ENCODE results near the gene PROK2. TPM values are rescaled to one million over a fixed set of nuclear protein-coding genes. Genes with fewer than 3 reads are reported as not detected.

Gene PROK2
- total RNA-seq, 1 experiment from 2014 or later = 1.4 TPM

- Histone ChIP-seq H4K91ac (ENCODE audit: insufficient read length, low read depth, low read length) (no peak overlapping the region), H2AK5ac (ENCODE audit: insufficient read length, low read length) (no peak overlapping the region), H4K20me1 (ENCODE audit: control insufficient read depth, insufficient read depth, insufficient read length) (no peaks in the 10 kb centered on the region), H2BK20ac (ENCODE audit: low read depth, low read length, poor library complexity, severe bottlenecking) (no peak overlapping the region), H2AFZ (ENCODE audit: low read length) (no peak overlapping the region), H3K79me1 (ENCODE audit: insufficient read depth, low read depth, low read length, poor library complexity, severe bottlenecking) (no peaks in the 10 kb centered on the region), H3K9me3 (ENCODE audit: control insufficient read depth, low read depth, low read length) (no peaks in the 10 kb centered on the region), H2BK12ac (ENCODE audit: insufficient read length, low read depth, low read length) (no peak overlapping the region), H3K18ac (ENCODE audit: insufficient read length, low read depth, low read length) (no peak overlapping the region), H4K5ac (ENCODE audit: insufficient read length, low read depth, low read length) (no peak overlapping the region), H3K4ac (ENCODE audit: low read depth, low read length) (no peak overlapping the region), H4K8ac (replicated peaks; ENCODE audit: insufficient read length, low read depth, low read length) (no peak overlapping the region), H3K27me3 (ENCODE audit: insufficient read depth, low read length) (peaks cover 12% of the 10 kb centered on the region; the same call in 1 of the 2 replicates), H3K9ac (ENCODE audit: extremely low read depth, insufficient read length, low read length) (no peak overlapping the region), H2BK5ac (ENCODE audit: insufficient read length, low read length) (no peak overlapping the region), H3K4me1 (ENCODE audit: insufficient read depth, low read length) (no peaks in the 10 kb centered on the region), H3K56ac (ENCODE audit: insufficient read length, low read depth, low read length) (no peak overlapping the region), H3K14ac (ENCODE audit: insufficient read depth, low read length) (no peak overlapping the region), H3K79me2 (ENCODE audit: insufficient read depth, low read length) (no peaks in the 10 kb centered on the region), H2BK120ac (ENCODE audit: low read depth, low read length, poor library complexity, severe bottlenecking) (no peak overlapping the region), H3T11ph (ENCODE audit: low read length) (no peak overlapping the region), H2BK15ac (ENCODE audit: low read depth, low read length) (no peak overlapping the region), H3K27ac (ENCODE audit: insufficient read length, low read depth, low read length) (no peak overlapping the region), H3K23me2 (ENCODE audit: insufficient read length, low read depth, low read length, poor library complexity, severe bottlenecking) (peaks cover 10% of the 10 kb centered on the region), H3K23ac (ENCODE audit: insufficient read length, low read depth, low read length) (no peak overlapping the region), H3K4me2 (ENCODE audit: insufficient read depth, insufficient read length, low read length) (no peak overlapping the region)
- Mint-ChIP-seq H3K9me3 (0 out of 5 replicates have a peak, but pooled peaks cover 0 to 2% of the 10 kb centered on the region in 2 experiments), H3K27me3 (ENCODE audit: low read depth) (peaks cover 37% of the 10 kb centered on the region), H3K4me1 (peaks cover 20% of the 10 kb centered on the region in 2 experiments), H3K4me3 (no peak overlapping the region), H3K36me3 (ENCODE audit: insufficient read depth in 1 of 3, low read depth in 3 of 3) (peaks cover 0 to 3% (median 0%) of the 10 kb centered on the region in 3 experiments; a peak in 5 of 7 replicates), H3K27ac (no peak overlapping the region)
- no peak for TF ChIP-seq CTCF (conservative IDR thresholded peaks at IDR 0.05)
- no peak for DNase-seq
- 100% methylated on average over 1 of the region's 4 CpGs for WGBS (ENCODE audit: extremely low coverage, insufficient read length, low lambda C conversion rate)
Observed at GRCh38 chr3:71751602-71752001, 33.3 kb downstream of the PROK2 start.

All from H9 (cell line).